GM19099 (cell line): ENCODE measurements around the gene SLITRK6.

Source experiments
- POLR2A ChIP-seq: IDR thresholded peaks from 3 replicates; pipeline ENCODE4 v1.6.1; 2011; ENCODE audit warnings: low read depth; ENCODE audit not compliant: insufficient read length; ENCODE audit errors: extremely low read depth

SLITRK6 gene, protein sequence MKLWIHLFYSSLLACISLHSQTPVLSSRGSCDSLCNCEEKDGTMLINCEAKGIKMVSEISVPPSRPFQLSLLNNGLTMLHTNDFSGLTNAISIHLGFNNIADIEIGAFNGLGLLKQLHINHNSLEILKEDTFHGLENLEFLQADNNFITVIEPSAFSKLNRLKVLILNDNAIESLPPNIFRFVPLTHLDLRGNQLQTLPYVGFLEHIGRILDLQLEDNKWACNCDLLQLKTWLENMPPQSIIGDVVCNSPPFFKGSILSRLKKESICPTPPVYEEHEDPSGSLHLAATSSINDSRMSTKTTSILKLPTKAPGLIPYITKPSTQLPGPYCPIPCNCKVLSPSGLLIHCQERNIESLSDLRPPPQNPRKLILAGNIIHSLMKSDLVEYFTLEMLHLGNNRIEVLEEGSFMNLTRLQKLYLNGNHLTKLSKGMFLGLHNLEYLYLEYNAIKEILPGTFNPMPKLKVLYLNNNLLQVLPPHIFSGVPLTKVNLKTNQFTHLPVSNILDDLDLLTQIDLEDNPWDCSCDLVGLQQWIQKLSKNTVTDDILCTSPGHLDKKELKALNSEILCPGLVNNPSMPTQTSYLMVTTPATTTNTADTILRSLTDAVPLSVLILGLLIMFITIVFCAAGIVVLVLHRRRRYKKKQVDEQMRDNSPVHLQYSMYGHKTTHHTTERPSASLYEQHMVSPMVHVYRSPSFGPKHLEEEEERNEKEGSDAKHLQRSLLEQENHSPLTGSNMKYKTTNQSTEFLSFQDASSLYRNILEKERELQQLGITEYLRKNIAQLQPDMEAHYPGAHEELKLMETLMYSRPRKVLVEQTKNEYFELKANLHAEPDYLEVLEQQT

DNA sequence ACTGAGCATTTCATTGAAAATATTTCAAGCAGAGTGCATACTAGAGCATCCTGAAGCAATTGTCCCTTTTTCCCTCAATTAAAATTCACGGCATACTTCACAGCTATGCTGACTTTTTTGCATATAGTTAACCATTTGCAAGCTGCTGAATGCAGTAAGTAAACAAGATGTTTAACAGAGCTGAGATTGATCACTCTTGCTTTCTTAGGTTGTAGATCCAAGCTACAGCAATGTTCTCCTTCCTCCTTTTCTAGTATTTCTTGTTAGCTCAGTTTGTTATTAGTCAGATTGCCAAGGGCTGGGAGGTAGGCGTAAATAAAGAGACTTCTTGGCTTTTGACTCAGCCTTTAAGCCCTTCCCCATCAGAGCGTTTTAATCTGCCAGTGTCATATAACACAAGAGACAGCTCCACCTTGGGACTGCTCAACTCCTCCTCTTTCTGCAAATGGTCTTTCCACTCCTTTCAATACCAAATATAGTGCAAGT is at the start of gene SLITRK6:
SLITRK6 (minus strand) TSS at position 323 of the 486 bp plus-strand sequence. CDS start 2,911 bp downstream, outside the sequence.
- TF ChIP-seq POLR2A: no peak

GRCh38 chr13:85847012-85847411 is 47.8 kb upstream of the SLITRK6 start:
- TF ChIP-seq POLR2A: no peak

GRCh38 chr13:85841427-85841826 is 42.2 kb upstream of the SLITRK6 start:
- no peak for TF ChIP-seq POLR2A

DNA sequence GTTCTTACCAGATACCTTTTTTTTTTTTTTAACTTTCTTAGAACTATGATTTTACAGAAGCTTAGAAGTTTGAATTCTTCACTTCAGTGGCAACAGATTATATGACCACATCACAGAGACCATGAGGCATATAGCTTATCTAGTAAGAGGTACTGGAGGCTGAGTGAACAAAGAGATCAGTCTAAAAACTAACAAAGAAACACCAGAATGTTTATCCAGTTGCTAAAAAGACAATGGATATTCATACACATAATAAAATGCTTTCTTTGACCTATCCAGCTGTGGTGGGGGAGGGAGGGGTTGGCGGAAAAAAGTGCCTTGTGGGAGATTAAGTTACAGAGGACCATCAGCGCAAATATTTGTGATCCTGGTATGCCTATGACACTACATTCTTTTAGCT is 34.7 kb upstream of the SLITRK6 start:
- no peak for TF ChIP-seq POLR2A

- no peak for TF ChIP-seq POLR2A
These were observed 29.0 kb upstream of the SLITRK6 start for GRCh38 chr13:85828094-85828684.

DNA sequence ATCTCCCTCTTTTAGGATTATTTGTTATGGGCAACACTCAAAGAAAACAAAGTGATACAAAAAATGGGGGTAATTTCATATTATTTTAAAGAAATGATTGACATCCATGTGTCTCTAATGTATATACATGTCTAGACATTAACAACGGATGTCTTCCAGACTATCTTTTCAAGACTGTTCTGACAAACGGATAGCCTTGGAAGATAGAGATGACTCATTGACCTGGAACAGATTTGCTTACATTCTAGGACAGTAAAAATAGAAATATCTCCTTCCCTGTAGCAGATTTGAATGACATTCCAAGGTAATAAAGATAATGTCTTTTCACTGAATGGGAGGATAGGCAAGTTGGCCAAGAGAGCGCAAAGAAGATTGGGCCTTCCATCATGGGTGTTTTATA is 26.2 kb upstream of the SLITRK6 start:
- no peak for TF ChIP-seq POLR2A

DNA sequence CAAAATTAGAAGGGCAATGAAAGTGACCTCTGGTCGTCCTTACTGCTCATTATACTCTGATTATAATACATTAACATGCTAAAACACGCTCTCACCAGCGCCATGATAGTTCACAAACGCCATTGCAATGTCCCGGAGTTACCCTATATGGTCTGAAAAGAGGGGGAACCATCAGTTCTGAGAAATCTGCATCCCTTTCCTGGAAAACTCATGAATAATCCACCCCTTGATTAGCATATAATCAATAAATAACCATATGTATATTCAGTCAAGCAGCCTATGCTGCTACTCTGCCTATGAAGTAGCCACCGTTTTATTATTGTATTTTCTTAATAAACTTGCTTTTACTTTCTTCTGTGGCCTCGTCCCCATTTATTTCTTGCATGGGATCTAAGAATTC is 24.6 kb upstream of the SLITRK6 start:
- TF ChIP-seq POLR2A: no peak

DNA sequence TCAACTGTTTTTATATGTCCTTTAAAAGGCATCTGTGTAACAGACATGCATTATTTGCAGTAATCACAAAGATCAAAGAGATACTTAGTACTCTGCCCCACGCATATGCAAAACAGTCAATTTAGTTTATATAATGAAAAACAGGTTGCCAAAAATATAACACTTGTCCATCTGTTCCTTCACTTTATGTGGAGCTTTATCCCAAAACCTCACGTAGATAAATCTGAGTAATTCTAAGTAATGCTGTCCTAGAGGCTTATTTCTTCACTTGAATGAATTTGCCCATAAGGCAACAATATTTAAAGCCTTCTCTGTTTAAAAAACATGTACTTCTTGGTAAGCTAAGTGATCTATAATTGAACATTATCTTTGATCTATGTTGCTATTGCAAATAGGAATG is 20.3 kb upstream of the SLITRK6 start:
- TF ChIP-seq POLR2A: no peak

GRCh38 chr13:85816413-85816812 is 17.2 kb upstream of the SLITRK6 start:
- TF ChIP-seq POLR2A: no peak

DNA sequence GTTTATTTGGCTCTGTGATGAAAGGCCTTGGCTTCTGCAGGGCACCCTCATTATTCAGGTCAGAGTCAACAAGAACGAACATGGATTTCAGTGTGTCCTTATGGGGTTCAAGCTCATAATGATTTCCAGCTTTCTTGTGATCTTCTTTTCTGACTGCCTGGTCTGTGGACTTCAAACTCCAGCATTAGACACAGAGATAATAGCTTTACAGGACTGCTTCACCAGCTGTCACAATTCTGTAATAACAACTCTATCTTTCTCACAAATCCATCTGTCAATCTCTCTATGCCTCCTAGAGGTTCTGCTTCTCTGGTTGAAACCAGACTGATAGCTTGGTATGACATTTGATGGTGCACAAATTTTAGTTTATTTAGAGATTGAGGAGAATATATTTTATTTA is 13.1 kb upstream of the SLITRK6 start:
- TF ChIP-seq POLR2A: no peak

- no peak for TF ChIP-seq POLR2A
These were observed 9.6 kb upstream of the SLITRK6 start for GRCh38 chr13:85808811-85809210.

DNA sequence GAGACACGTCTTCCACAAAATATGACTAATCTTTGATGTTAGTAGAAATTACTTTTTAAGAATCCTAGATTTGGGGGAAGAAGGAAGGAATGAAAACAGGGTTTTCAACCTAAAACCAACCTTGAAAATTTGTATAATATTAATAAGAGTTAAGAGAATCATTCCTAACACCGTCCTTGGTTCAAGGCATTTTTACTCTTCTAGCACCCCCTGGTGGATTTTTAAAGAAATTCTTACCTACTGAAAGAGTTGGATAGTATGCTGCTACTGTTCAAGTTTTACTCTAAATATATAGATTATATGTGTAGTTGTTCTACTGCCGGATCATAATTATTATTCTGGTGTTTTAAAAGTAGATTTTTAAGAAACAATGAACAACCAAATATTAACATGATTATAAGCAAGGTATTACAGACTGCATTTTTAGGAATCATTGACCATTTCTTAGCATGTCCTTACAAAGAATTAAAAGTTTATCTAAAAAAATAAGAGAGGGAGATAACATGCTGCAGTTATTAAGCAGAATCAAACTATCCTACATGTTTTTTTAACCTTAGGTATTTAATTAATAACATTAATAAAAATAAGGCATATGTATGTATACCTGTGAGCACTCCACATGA is 7.4 kb upstream of the SLITRK6 start:
- no peak for TF ChIP-seq POLR2A

- TF ChIP-seq POLR2A: no peak
These were observed 663 bp downstream of the SLITRK6 start for GRCh38 chr13:85798556-85798955.

- no peak for TF ChIP-seq POLR2A
These were observed 1.9 kb downstream of the SLITRK6 start for GRCh38 chr13:85797311-85797710.

DNA sequence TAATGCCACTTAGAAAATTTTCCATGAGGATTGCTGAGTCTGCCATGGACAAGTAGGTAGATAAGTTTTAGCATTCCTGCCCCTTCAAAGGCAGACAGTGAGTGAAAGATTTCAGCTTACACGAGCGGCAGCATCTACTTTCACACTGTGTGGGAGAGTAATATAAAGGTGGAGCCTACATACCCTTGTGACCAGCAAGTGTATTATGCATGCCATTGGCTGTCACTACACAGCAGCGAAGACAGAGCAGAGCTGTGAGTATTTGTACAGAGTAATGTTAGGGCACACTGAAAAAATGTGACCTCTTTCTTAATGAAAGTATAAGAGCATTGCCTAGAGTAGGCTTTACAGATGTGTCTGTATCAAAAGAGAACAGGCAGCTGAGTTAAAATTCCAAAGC is 14.0 kb downstream of the SLITRK6 start:
- TF ChIP-seq POLR2A: no peak
